ENCODE data around the gene ELMOD1.

GRCh38 chr11:107605061-107606006 is 14.4 kb downstream of the ELMOD1 start:
- TF ChIP-seq CTCF (IDR thresholded peaks at IDR 0.05; ENCODE audit: low read depth, low read length, poor library complexity, severe bottlenecking), result no peak
- no peak for TF ChIP-seq EZH2phosphoT487 (IDR thresholded peaks at IDR 0.05; ENCODE audit: borderline replicate concordance, low read length)

All from DOHH2 (cell line).